HepG2 (cell line): ENCODE results near the gene RFX7. TPM values are rescaled to one million over a fixed set of nuclear protein-coding genes. Genes with fewer than 3 reads are reported as not detected.

Source experiments
- MEF2D ChIP-seq: sonication (generic); formaldehyde crosslinking; IDR thresholded peaks from 2 replicates; pipeline ENCODE4 v1.5.1; 2020; ENCODE audit warnings: mild to moderate bottlenecking, missing genetic modification reagents
- SETDB1 ChIP-seq: sonication (generic); formaldehyde crosslinking; IDR thresholded peaks from 2 replicates; pipeline ENCODE4 v1.5.1; 2020; ENCODE audit warnings: missing genetic modification reagents, mild to moderate bottlenecking, borderline replicate concordance
- TP53 ChIP-seq: sonication (generic); formaldehyde crosslinking; conservative IDR thresholded peaks from 2 replicates; pipeline ENCODE4 v1.4.0; 2020; ENCODE audit warnings: missing genetic modification reagents
- polyA plus RNA-seq, 8 experiments: library from polyadenylated mRNA; depleted of rRNA in 3 of 8; stranded (reverse) in 7 of 8; unstranded in 1 of 8; fragments of >200 nt; fragmentation: Illumina TruSeq in 4 of 8; extraction: Trizol in 4 of 8; gene quantifications; 2 replicates each; pipeline versions ENCODE4 v1.2.1 to v1.2.3, GENCODE V29; 2011 to 2016; ENCODE audit warnings: low read depth in 4 of 8, missing spikeins in 1 of 8, mixed read lengths in 1 of 8; ENCODE audit not compliant: insufficient read depth in 1 of 8
- total RNA-seq, 5 experiments: library from RNA; depleted of rRNA; stranded (reverse); fragments of >200 nt; fragmentation: Illumina TruSeq; extraction: Trizol; gene quantifications; 2 replicates each; pipeline ENCODE4 v1.2.3, GENCODE V29; 2016; ENCODE audit warnings: low read depth in 1 of 5
- TF ChIP-seq, protein P1 (sequence below): sonication (generic); formaldehyde crosslinking; IDR thresholded peaks from 2 replicates; pipeline ENCODE4 v1.5.0; 2020; ENCODE audit warnings: mild to moderate bottlenecking, missing genetic modification reagents, borderline replicate concordance
- TF ChIP-seq, protein P2 (sequence below): IDR thresholded peaks from 2 replicates; pipeline ENCODE4 v1.6.1; 2016; ENCODE audit warnings: low read depth, missing genetic modification reagents, missing compliant biosample characterization
- TF ChIP-seq, protein P3 (sequence below): sonication (generic); formaldehyde crosslinking; IDR thresholded peaks from 2 replicates; pipeline ENCODE4 v1.5.1; 2020; ENCODE audit warnings: missing genetic modification reagents, mild to moderate bottlenecking, borderline replicate concordance

Gene RFX7
- total and polyA plus RNA-seq, 2 of the 13 experiments (the other 11 are each of a cell fraction or from before 2014, with no cell fraction given): 8.5 to 10.4 TPM

- TF ChIP-seq, protein P1, sequence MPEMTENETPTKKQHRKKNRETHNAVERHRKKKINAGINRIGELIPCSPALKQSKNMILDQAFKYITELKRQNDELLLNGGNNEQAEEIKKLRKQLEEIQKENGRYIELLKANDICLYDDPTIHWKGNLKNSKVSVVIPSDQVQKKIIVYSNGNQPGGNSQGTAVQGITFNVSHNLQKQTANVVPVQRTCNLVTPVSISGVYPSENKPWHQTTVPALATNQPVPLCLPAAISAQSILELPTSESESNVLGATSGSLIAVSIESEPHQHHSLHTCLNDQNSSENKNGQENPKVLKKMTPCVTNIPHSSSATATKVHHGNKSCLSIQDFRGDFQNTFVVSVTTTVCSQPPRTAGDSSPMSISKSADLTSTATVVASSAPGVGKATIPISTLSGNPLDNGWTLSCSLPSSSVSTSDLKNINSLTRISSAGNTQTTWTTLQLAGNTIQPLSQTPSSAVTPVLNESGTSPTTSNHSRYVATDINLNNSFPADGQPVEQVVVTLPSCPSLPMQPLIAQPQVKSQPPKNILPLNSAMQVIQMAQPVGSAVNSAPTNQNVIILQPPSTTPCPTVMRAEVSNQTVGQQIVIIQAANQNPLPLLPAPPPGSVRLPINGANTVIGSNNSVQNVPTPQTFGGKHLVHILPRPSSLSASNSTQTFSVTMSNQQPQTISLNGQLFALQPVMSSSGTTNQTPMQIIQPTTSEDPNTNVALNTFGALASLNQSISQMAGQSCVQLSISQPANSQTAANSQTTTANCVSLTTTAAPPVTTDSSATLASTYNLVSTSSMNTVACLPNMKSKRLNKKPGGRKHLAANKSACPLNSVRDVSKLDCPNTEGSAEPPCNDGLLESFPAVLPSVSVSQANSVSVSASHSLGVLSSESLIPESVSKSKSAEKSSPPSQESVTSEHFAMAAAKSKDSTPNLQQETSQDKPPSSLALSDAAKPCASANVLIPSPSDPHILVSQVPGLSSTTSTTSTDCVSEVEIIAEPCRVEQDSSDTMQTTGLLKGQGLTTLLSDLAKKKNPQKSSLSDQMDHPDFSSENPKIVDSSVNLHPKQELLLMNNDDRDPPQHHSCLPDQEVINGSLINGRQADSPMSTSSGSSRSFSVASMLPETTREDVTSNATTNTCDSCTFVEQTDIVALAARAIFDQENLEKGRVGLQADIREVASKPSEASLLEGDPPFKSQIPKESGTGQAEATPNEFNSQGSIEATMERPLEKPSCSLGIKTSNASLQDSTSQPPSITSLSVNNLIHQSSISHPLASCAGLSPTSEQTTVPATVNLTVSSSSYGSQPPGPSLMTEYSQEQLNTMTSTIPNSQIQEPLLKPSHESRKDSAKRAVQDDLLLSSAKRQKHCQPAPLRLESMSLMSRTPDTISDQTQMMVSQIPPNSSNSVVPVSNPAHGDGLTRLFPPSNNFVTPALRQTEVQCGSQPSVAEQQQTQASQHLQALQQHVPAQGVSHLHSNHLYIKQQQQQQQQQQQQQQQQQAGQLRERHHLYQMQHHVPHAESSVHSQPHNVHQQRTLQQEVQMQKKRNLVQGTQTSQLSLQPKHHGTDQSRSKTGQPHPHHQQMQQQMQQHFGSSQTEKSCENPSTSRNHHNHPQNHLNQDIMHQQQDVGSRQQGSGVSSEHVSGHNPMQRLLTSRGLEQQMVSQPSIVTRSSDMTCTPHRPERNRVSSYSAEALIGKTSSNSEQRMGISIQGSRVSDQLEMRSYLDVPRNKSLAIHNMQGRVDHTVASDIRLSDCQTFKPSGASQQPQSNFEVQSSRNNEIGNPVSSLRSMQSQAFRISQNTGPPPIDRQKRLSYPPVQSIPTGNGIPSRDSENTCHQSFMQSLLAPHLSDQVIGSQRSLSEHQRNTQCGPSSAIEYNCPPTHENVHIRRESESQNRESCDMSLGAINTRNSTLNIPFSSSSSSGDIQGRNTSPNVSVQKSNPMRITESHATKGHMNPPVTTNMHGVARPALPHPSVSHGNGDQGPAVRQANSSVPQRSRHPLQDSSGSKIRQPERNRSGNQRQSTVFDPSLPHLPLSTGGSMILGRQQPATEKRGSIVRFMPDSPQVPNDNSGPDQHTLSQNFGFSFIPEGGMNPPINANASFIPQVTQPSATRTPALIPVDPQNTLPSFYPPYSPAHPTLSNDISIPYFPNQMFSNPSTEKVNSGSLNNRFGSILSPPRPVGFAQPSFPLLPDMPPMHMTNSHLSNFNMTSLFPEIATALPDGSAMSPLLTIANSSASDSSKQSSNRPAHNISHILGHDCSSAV (CRISPR knock-in tag): no peak
- TF ChIP-seq, protein P2, sequence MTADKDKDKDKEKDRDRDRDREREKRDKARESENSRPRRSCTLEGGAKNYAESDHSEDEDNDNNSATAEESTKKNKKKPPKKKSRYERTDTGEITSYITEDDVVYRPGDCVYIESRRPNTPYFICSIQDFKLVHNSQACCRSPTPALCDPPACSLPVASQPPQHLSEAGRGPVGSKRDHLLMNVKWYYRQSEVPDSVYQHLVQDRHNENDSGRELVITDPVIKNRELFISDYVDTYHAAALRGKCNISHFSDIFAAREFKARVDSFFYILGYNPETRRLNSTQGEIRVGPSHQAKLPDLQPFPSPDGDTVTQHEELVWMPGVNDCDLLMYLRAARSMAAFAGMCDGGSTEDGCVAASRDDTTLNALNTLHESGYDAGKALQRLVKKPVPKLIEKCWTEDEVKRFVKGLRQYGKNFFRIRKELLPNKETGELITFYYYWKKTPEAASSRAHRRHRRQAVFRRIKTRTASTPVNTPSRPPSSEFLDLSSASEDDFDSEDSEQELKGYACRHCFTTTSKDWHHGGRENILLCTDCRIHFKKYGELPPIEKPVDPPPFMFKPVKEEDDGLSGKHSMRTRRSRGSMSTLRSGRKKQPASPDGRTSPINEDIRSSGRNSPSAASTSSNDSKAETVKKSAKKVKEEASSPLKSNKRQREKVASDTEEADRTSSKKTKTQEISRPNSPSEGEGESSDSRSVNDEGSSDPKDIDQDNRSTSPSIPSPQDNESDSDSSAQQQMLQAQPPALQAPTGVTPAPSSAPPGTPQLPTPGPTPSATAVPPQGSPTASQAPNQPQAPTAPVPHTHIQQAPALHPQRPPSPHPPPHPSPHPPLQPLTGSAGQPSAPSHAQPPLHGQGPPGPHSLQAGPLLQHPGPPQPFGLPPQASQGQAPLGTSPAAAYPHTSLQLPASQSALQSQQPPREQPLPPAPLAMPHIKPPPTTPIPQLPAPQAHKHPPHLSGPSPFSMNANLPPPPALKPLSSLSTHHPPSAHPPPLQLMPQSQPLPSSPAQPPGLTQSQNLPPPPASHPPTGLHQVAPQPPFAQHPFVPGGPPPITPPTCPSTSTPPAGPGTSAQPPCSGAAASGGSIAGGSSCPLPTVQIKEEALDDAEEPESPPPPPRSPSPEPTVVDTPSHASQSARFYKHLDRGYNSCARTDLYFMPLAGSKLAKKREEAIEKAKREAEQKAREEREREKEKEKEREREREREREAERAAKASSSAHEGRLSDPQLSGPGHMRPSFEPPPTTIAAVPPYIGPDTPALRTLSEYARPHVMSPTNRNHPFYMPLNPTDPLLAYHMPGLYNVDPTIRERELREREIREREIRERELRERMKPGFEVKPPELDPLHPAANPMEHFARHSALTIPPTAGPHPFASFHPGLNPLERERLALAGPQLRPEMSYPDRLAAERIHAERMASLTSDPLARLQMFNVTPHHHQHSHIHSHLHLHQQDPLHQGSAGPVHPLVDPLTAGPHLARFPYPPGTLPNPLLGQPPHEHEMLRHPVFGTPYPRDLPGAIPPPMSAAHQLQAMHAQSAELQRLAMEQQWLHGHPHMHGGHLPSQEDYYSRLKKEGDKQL (CRISPR knock-in tag): no peak
- TF ChIP-seq, protein P3, sequence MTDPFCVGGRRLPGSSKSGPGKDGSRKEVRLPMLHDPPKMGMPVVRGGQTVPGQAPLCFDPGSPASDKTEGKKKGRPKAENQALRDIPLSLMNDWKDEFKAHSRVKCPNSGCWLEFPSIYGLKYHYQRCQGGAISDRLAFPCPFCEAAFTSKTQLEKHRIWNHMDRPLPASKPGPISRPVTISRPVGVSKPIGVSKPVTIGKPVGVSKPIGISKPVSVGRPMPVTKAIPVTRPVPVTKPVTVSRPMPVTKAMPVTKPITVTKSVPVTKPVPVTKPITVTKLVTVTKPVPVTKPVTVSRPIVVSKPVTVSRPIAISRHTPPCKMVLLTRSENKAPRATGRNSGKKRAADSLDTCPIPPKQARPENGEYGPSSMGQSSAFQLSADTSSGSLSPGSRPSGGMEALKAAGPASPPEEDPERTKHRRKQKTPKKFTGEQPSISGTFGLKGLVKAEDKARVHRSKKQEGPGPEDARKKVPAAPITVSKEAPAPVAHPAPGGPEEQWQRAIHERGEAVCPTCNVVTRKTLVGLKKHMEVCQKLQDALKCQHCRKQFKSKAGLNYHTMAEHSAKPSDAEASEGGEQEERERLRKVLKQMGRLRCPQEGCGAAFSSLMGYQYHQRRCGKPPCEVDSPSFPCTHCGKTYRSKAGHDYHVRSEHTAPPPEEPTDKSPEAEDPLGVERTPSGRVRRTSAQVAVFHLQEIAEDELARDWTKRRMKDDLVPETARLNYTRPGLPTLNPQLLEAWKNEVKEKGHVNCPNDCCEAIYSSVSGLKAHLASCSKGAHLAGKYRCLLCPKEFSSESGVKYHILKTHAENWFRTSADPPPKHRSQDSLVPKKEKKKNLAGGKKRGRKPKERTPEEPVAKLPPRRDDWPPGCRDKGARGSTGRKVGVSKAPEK (CRISPR knock-in tag): no peak
- TF ChIP-seq MEF2D (CRISPR knock-in tag): no peak
- no peak for TF ChIP-seq TP53 (CRISPR knock-in tag)
- TF ChIP-seq SETDB1 (CRISPR knock-in tag): no peak
These were observed 82.7 kb downstream of the RFX7 start (continued) for GRCh38 chr15:56160966-56161365.
